Measurements from ENCODE around the gene COX14.
"Not testable (repeated sequence)": the region's sequence is repeated elsewhere in the genome, so short reads cannot be mapped to it uniquely, and the experiment has no call there.

The COX14 gene

GRCh38 chr12:50111693-50112455 is at the start of gene COX14:
Gene COX14, plus strand, starts transcription at chr12:50112236. Its CDS starts 7,808 bp downstream, at chr12:50120044.
- peak; percentile 100 for DNase-seq

GRCh38 chr12:50062728-50063460 is 49.1 kb upstream of the COX14 start:
- DNase-seq: no peak

GRCh38 chr12:50065726-50066310 is 46.2 kb upstream of the COX14 start:
- DNase-seq: no peak

- DNase-seq: no peak
Measured at GRCh38 chr12:50066402-50066801, 45.6 kb upstream of the COX14 start.

GRCh38 chr12:50069069-50069468 is 43.0 kb upstream of the COX14 start:
- DNase-seq: no peak

- no peak for DNase-seq
Measured at GRCh38 chr12:50069539-50069938, 42.5 kb upstream of the COX14 start.

- DNase-seq: peak; percentile 88
Measured at GRCh38 chr12:50070314-50071060, 41.5 kb upstream of the COX14 start.

GRCh38 chr12:50072198-50072907 is 39.7 kb upstream of the COX14 start:
- DNase-seq: peak; percentile 25

GRCh38 chr12:50073206-50073605 is 38.8 kb upstream of the COX14 start:
- DNase-seq: no peak

- no peak for DNase-seq
Measured at GRCh38 chr12:50073712-50074111, 38.3 kb upstream of the COX14 start.

- DNase-seq: peak; percentile 88
Measured at GRCh38 chr12:50074936-50075807, 36.9 kb upstream of the COX14 start.

GRCh38 chr12:50075808-50076170 is 36.2 kb upstream of the COX14 start:
- no peak for DNase-seq

- DNase-seq: no peak
Measured at GRCh38 chr12:50077099-50077498, 34.9 kb upstream of the COX14 start.

- DNase-seq: no peak
Measured at GRCh38 chr12:50078281-50078680, 33.8 kb upstream of the COX14 start.

- DNase-seq: no peak
Measured at GRCh38 chr12:50079771-50080170, 32.3 kb upstream of the COX14 start.

- DNase-seq: no peak
Measured at GRCh38 chr12:50081096-50081808, 30.8 kb upstream of the COX14 start.

GRCh38 chr12:50082644-50083043 is 29.4 kb upstream of the COX14 start:
- no peak for DNase-seq

GRCh38 chr12:50083301-50083700 is 28.7 kb upstream of the COX14 start:
- no peak for DNase-seq

- DNase-seq: not testable (repeated sequence)
Measured at GRCh38 chr12:50084409-50084774, 27.6 kb upstream of the COX14 start.

GRCh38 chr12:50084775-50085614 is 27.0 kb upstream of the COX14 start, which contains the start of gene SMARCD1:
Gene SMARCD1, plus strand, starts transcription at chr12:50085342. Its CDS starts 28 bp downstream, at chr12:50085370.
- peak; percentile 96 for DNase-seq
